SIG-M5 (cell line): Measurements from ENCODE around the gene ZNF438.

Experiments used
- DNase-seq: peaks from one replicate; lab custom pipeline; 2025; lab: John Stamatoyannopoulos, UW

The ZNF438 gene

DNA sequence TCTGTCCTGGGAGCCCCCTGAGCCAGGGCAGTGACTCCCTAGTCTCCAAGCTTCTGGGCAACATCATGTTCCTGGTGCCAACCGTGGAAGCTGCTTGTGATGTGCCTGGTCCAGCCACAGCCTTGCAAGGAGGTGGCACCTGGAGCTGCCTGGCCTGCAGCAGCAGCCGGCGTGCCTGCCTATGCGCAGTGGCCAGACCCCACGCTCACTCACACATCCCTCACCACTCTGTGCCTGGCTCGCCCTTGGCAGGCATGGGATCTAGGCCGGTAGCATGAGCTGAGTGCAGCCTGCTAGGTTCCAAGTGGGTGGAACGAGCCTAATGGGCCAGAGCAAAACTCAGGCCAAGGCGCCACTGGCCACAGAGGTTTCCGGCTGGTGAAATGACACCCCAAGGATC, 184.0 kb downstream of the ZNF438 start:
- DNase-seq: no peak

DNA sequence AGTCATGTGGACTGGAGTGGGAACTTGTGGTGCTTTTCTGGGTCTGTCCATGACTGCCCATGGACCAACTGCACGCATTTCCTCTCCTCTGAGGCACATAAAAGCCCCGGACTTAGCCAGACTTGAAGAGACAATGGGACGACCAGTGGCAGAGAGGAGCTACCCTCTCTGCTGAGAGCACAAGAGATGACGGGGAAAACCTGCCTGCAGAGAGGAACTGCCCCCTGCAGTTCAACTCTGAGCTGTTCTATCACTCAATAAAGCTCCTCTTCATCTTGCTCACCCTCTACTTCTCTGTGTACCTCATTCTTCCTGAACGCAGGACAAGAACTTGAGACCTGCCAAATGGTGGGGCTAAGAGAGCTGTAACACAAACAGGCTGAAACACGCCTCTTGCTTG, 184.5 kb downstream of the ZNF438 start:
- DNase-seq: no peak

DNA sequence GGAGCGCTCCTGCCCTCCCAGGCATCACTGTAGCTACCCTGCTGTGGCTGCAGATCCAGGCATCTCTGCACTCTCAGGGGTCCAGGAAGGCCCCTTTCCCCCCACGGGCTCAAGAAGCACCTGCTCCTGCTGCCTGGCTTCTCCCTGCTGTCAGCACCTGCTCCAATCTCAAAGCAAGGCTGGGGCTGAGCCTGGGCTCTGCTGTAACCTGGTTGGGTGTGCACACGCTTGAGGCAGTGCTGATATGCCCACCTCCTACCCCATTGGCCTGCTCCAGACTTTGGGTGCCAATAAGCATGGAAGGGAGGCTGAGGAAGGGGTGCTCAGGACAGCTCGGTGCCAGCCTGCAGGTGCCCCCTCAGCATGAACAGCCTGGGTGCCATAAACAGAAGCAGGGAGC, 185.0 kb downstream of the ZNF438 start:
- no peak for DNase-seq

DNA sequence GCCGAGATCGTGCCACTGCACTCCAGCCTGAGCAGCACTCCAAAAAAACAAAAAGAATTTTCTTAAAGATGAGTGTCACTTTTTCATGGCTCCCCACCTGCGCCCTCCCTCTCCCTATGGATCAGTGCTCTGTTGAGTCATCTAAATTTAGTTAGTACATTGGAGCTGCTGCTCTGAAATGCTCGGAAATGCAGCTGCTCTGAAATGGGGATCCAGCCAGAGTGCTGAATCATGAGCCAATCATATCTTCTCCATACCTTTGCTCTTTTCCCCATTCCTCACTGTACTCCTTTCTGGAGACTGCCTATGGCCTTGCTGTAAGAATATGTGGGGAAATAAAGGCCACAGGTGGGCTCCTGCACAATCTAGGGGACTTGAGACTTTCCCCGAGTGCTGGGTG, 188.8 kb downstream of the ZNF438 start:
- DNase-seq: no peak

DNA sequence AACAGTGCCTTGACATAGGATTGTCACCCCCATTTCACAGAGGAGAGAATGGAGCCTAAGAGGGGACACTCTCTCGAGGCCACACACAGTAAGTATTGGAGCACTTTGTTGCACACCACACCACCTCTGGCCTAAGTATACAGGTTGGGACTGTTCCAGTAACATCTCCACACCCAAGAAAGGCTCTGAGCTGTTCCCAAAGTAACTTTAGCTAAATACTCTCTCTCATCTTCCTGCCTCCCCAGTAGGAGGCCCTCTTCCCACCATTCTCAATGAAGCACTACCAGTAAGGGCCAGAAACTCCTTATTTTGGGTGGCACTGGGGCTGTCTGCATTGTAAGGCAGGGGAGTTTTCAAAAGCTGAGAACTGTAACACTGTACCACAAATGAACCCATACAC, 189.5 kb downstream of the ZNF438 start:
- no peak for DNase-seq

DNA sequence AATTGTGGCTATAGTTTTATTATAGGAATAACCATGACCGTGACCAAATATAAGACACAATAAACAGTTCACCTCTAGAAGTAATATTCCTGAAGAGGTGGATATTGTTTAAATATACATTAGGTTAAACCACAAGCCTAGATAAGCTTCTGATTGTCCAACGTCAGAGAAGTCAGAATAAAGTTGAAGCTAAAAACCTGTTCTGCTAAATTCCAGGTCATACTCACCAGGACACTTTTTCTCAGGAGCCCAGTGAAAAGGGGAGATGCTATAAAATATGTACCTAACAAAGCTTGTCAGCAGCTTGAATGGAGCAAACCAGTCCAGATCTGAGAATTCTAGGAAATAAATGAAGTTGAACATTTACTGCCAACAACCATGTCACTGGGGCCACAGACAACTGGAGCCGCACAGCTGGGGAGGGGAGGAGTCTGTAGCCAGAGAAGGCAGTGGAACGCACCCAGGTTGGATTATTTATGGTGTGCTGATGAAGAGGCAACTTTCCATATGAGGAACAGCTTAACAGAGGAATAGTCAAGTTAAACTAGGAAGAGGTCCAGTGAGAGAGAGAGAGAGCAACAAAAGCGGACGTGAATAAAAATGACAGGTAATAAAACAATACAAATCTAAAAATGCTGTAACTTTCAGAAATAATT, 191.1 kb downstream of the ZNF438 start:
- DNase-seq: no peak

DNA sequence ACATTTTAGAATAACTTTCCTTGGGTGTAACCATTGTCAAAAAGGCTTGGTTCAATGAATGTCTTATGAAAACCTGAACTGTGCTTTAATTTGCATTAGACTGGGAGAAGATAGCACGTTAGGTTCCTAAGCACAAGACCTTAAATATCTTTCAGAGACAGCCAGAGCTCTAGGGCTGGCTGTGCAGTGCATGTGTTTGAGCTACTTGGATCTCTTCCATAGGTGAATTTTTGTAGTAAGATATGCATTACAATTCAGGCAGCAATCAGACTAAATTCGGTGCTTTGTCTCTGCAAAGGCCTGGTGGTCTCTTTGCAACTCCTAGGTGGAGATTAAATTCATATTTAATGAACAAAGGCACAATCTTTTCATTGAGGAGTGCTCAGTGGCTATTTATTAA, 192.0 kb downstream of the ZNF438 start:
- no peak for DNase-seq

DNA sequence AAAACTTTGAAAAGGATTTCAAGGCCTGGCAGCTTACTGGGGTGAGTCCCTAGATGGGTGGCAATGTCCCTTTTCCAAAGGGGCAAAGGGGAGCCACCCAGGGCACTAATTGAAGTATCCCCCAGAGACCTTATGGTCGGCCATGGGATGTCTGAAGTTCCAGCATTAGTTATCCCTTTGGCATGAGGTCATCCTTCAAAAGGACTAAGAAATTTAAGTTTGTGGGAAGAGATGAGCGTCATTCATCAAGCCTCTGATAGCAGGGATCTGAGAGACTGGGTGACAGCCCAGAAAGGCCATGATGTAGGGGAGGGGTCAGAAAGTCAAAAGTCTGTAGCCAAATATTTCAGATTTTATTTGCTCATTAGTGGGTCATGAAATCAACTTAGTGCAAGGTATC, 195.3 kb downstream of the ZNF438 start:
- no peak for DNase-seq

DNA sequence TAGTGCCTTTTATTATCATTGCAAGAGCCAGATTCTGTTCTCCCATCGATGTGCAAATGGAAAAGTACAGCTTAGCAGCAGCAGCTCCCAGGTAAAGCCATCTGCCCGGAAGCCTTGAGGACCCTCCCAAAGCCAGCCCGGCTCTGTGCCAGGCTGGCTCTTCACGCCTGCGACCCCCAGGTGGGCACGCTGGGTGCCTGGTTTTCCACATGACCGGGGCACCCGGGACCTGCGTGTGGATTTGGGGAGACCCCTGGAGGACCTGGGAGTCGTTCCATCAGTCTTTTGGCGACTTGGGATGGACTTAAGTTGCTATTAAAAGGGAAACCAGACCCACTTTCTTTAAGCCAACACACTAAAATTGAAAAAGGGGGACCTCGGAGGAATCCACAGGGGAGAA, 196.5 kb downstream of the ZNF438 start:
- DNase-seq: no peak

DNA sequence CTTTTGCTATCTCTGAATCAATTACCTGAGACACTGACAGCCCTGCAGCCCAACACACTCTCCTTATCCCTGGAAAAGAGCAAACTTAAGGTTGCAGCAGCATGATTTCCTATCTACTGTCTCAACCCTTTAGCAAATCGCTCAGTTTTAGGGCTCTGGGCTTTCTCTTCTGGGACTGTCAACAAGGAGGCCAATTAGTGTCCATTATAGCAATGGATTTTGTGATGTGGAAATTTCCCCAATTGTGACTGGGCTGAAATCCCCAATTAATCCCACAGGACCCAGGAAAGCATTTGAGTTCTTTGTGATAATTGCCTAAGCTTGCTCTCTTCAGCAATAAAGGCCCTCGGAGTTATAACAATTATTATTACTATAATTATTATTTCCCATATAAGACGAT, 197.0 kb downstream of the ZNF438 start:
- DNase-seq: no peak

DNA sequence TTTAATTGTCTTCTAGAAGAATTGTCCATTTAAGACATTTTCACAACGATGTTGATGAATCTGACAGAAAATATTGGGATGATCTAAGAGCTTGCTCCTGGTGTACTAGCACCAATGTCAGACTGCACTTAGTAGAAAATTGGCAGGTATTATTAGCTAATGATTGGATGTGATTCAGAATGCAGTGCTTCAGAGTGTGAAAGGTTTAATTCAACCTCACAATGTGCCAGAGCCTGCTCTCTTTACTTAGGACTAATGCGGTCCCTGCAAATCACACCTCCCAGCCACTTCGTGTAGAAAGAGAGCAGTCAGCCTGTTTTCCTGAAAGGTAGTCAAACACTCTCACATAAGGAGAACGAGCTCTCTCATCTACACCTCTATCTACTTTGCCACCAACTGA, 197.5 kb downstream of the ZNF438 start:
- no peak for DNase-seq

DNA sequence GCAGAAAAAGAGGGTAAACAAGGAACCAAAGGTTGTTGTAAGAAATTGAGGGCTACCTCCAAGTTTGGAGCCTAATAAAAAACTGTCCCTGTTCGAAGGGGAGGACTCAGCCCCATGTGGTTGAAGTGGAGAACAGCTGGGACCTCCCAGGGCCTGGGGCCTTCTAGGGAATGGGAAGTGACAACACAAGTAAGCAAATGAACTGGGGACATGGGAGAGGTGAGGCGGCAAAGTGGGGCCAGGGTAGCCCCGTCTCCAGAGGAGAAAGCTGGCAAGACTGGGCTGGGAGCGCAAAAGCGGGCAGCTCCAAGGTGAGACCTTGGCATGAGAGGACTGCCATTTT, 198.1 kb downstream of the ZNF438 start:
- no peak for DNase-seq

DNA sequence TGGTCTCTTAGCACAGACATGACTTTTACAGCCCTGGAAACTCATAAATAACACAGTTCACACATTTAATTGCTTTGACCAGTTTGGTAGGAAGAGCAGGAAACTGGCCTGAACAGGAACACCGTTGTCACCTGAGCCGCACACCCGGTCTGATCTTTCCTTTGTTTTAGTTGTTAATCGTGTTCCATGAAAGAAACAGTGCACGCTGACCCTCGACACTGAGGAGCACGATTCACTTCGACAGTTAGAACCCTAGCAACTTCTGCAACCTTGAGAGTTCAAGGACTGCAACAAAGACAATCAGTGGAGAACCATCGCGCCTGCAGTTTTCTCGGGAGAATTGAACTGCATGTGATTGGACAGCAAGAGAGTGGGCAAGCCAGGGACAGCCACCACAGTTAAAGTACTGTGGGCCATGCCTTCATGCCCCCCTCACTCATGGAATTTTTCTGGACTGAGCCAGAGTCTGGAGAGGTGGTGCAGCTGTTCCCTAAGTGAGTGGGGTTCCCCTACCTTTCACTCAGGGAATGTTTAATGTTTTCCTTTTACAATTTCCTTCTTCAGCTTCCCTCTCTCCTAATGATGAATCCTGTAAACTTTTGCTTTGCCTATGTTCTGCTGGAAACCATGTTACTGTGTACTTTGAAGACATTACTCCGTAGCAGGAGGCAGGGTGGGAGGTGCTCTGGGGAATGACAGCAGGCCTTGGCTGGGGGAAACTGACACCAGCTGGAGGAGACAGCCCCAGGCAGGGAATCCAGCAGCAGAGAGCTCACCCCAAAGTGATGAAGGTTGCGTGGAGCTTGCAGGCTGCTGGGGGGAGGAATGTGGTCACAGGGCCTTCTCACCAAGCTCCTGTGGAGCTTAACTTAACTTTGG, 198.7 kb downstream of the ZNF438 start:
- DNase-seq: no peak

DNA sequence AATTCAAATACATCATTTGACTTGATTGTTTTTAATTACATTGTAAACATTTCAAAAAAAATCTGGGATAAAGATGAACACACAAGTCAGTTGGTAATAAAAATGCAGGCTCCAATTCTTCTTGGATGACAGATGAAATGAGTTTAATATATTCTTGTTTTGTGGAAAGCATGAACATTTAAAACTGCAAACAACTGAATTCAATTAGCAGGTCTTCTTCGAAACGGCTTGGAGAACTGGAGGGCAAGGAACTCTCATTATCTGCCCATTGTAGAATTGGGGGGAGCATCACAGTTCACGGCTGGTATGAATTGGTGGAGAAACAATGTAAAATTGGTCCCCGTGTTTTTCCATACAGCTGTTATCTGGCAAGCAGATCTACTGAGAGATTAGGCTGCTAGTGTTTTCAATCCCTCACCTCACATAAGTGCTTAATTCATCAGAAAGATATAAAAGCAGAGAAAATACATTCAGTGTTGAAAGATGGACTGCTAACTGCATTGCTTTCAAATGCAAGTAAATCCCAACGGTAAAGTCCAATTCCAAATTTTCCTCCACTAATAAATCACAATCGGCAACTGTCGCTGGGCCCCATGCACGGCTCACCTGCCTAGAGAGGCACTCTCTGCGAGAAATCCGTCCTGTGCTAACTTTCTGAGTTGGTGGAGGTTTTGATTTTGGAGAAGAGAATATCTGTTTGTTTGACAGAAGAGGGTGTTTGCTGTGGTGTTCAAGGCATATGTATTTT, 199.5 kb downstream of the ZNF438 start:
- DNase-seq: no peak

DNA sequence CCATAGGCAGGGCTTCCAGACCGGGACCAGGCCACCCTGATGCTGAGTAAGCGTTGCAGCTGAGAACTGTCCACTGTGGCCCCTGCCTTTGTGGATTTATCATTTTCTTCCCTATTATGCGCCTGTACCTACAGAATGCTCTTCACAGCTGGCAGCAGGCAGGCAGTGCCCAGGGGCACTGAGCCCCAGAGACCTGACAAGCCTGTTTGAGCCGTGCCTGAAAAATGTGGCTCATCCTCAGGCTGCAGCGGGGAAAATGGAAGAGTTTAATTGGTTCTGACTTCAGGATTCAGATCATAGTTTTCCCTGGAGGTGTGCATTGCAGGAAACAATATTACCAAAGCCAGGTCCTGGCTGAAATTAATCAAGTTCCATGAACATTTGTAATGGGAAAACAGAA, 200.2 kb downstream of the ZNF438 start:
- no peak for DNase-seq

DNA sequence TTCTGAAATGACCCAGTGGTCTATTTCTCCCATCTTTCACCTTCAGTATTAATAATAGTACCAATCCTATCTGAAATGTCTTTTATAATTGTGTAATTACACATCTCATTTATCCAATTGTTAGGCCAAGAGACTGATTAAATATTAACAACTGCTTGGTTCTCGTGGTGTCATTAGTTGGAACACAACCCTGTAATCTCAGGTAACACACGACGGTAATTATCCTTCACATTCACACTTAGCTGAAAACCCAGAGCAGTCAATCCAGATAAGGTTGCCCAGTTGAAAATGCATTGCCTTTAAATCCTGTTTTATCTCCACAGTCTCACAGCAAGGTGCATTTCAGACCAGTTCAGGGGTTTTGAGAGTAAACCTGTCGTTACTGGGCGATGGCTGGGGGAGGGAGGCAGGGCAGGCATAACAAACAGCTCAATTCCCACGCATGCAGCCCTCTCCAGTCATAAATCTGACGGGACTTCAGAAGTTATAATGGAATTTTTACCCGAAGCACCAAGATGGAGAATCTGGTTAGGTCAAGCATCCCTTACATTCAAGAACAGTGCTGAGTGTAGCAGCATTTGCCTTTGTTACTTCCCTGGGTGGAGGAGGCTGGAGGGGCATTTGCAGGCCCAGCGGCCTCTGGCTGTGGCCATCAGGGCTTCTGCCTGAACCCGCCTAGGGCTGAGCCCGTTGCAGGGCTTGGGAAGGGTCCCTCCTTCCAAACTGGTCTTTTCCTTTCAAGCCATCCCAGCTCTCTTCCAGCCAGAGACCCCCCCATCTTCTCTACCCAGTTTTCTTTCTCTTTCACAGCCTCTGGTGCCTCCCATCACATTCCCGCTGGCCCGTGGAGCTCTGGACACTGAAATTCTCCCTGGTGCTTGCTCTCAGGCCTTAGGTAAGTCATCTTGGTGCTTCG, 201.1 kb downstream of the ZNF438 start:
- no peak for DNase-seq

DNA sequence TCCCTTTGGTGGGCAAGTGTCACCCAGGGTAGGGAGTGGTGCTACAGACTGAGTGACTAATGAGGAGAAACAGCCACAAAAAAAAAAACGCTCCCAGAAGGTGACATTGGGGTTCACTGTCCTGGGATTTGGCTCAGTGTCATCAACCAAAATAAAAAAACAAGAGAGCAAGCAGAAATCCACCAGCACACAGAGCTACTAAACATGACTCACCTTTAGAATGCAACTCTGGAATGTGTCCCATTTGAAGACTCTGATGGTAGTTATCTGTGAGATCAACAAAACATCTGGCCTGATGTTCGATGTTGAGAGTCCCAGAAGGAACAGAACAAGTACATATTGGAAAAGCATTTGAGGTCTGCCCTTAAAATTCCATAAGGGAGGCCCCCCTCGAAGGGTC, 201.8 kb downstream of the ZNF438 start:
- DNase-seq: no peak

DNA sequence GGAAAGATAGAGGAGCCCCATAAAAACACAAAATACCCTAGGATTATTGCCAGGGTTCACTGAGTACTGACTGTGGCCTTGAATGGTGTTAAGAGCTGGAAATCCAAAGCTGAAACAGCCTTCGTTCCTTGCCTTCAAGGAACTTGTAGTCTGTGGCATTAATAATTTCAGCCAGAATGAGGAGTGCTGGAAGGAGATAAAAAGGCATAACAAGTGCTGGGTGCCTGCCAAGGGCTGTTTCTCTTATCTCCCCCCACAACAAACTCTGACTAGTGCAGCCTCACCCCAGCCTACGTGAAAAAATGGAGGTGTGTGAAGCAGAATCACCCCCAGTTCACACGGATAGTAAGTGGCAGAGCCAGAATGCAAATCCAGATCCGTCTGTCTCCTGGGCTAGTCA, 203.0 kb downstream of the ZNF438 start:
- no peak for DNase-seq

DNA sequence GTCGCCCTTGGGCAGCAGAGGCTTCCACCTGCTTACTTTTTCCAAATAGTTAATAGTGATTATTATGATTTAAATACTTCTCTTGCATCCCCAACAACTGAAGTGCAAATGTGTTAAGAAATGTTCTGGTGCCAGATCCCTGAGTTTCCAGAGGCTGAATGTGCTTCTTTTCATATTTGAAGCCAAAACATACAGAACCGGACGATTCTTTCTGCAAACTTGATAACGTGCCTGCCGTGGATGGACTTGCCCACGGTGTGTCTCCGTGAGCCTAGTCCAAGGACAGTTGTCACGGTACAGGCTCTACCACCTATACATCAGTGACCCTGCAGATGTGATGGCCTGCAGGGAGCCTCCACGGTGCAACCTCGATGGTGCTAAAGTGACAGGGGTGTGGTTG, 203.5 kb downstream of the ZNF438 start:
- DNase-seq: no peak

DNA sequence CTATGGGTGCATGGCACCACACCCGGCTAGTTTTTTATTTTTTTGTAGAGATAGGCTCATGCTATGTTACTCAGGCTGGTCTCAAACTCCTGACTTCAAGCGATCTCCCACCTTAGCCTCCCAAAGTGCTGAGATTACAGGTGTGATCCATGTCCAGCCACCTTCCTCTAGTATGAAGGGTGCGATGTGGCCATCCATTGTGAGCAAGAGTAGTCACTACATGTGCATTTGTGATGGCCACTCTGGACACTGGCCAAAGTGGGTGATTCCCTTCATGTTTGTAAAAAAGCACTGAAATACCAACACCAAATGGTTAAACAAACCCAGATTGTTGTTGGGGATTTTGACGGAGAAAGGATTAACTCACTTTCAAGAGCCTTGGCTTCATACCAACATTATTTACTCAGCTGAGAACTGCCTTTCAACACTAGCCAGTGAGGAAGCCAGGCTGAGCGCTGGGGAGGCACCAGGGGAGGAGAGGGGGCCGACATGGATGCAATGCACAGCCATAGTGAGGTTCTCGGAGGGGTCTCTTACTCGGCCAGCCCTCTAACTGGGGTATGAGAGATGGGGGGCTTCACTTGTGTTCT, 204.0 kb downstream of the ZNF438 start:
- no peak for DNase-seq

DNA sequence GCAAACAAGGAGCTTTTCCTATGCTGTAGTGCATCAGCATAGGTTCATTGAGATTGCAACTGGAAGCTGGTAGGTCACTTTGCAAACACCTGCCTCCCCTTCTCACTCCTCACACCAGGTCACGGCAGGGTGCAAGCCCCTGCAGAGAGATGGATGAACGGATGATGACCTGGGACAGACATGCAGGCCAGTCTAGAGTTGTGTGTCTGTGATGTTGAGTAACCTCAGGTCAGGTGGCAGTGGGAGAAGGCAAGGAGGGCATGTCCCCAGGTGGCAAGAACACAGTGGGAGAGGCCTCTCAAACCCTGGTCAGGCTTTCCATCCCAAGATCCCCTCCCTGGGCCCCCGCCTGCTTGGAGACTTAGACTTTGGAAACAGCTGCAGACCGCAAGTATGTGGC, 205.0 kb downstream of the ZNF438 start:
- no peak for DNase-seq

DNA sequence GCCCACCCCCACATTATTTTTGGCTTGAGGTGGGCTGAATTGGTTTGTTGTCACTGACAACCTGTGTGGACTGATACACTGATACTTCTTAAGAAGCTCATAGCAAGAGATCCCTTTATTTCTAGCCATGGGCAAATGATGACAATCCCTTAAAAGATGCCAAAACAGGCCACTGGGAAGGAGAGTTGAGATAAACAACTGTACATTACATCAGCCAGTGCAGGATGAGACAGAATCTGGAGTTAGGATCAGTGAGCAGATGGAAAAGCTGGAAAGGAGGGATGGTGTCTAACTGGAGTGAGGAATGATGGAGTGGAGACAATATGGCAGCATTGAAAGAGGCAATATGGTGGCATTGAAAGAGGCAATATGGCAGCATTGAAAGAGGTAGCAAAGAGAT, 206.2 kb downstream of the ZNF438 start:
- DNase-seq: no peak
